ENCODE measurements around the gene SRCAP. TPM values are rescaled to one million over a fixed set of nuclear protein-coding genes. Genes with fewer than 3 reads are reported as not detected.

The SRCAP gene
- total RNA-seq, 6 experiments from 2014 or later, result 43.4 to 48.1 (median 45.9) TPM

DNA sequence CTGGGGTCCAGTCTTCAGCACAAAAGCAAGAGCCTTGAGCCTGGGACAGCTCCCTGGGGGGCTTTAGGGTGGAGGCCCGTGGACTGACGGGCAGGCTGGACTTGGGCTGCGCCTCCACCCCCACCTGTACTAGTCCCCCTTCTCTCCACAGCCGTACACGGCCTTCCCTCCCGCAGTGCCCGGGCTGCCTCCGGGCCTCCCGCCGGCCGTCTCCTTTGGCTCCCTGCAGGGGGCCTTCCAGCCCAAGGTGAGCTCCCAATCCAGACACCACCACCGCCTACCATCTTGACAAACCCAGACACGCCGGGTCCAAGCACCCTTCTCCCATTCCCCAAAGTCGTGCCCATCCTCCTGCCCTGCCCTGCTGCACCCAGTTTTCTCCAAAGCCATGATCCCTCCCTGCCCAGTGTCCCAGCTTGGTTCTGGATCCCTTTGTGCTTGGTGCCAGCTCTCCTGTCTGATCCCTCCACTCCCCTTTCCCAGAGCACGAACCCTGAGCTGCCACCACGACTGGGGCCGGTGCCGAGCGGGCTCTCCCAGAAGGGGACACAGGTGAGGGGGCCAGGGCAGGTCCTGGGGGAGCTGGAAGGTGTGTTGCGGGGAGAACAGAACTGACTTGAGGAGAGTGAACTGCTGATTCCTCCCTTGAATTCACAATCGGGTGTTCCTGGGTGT, 33.7 kb upstream of the SRCAP start:
- no peaks in the 10 kb centered on the region; the same call in 1 of the 2 replicates for H3K27me3 Mint-ChIP-seq (ENCODE audit: insufficient read depth)
- H3K27ac Mint-ChIP-seq, result no peak overlapping the region
- H3K36me3 Mint-ChIP-seq (ENCODE audit: low read depth), result peaks cover 41% of the 10 kb centered on the region

GRCh38 chr16:30665830-30666190, 33.2 kb upstream of the SRCAP start:
- Mint-ChIP-seq H3K27ac (no peak overlapping the region), H3K9me3 (no peaks in the 10 kb centered on the region), H3K4me1 (ENCODE audit: low read depth) (peaks cover 33% of the 10 kb centered on the region), H3K27me3 (ENCODE audit: insufficient read depth) (no peaks in the 10 kb centered on the region; the same call in 1 of the 2 replicates), H3K4me3 (no peak overlapping the region), H3K36me3 (ENCODE audit: low read depth) (peaks cover 38% of the 10 kb centered on the region)
- no peak for DNase-seq
- TF ChIP-seq, protein P1, sequence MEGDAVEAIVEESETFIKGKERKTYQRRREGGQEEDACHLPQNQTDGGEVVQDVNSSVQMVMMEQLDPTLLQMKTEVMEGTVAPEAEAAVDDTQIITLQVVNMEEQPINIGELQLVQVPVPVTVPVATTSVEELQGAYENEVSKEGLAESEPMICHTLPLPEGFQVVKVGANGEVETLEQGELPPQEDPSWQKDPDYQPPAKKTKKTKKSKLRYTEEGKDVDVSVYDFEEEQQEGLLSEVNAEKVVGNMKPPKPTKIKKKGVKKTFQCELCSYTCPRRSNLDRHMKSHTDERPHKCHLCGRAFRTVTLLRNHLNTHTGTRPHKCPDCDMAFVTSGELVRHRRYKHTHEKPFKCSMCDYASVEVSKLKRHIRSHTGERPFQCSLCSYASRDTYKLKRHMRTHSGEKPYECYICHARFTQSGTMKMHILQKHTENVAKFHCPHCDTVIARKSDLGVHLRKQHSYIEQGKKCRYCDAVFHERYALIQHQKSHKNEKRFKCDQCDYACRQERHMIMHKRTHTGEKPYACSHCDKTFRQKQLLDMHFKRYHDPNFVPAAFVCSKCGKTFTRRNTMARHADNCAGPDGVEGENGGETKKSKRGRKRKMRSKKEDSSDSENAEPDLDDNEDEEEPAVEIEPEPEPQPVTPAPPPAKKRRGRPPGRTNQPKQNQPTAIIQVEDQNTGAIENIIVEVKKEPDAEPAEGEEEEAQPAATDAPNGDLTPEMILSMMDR (IDR thresholded peaks at IDR 0.05), result no peak

More for the DNA sequence above, 33.7 kb upstream of the SRCAP start:
- no peak for DNase-seq
- Mint-ChIP-seq H3K4me3 (no peak overlapping the region), H3K4me1 (ENCODE audit: low read depth) (peaks cover 38% of the 10 kb centered on the region), H3K9me3 (no peaks in the 10 kb centered on the region)
- TF ChIP-seq, protein P1 (IDR thresholded peaks at IDR 0.05), result no peak

DNA sequence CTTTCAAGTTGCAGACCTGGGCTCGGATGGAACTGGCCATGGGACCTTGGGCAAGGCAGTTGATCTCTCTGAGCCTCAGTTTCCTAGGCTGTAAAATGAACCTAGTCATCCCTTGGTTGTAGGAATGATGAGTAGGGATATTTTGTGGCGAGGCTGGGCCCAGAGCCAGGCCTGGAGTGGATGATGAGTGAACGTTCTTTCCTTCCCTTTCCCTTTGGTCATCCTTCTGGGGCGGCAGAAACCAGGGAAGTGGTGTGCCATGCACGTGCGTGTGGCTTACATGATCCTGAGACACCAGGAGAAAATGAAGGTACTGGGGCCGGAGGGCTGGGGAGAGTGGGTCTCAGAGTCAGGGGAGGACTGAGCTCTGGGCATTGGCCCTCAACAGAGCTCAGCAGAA, 32.3 kb upstream of the SRCAP start:
- DNase-seq, result no peak
- no peaks in the 10 kb centered on the region; the same call in 1 of the 2 replicates for H3K27me3 Mint-ChIP-seq (ENCODE audit: insufficient read depth)
- peaks cover 32% of the 10 kb centered on the region for H3K36me3 Mint-ChIP-seq (ENCODE audit: low read depth)
- TF ChIP-seq, protein P1 (IDR thresholded peaks at IDR 0.05), result no peak
- no peaks in the 10 kb centered on the region for H3K9me3 Mint-ChIP-seq
- peaks cover 24% of the 10 kb centered on the region for H3K4me1 Mint-ChIP-seq (ENCODE audit: low read depth)
- peak overlapping the region; percentile 65; the same call in 1 of the 2 replicates for H3K27ac Mint-ChIP-seq
- H3K4me3 Mint-ChIP-seq, result no peak overlapping the region

- H3K27me3 Mint-ChIP-seq (ENCODE audit: insufficient read depth), result no peaks in the 10 kb centered on the region; the same call in 1 of the 2 replicates
- no peak for DNase-seq
- H3K4me3 Mint-ChIP-seq, result no peak overlapping the region
- H3K36me3 Mint-ChIP-seq (ENCODE audit: low read depth), result peaks cover 29% of the 10 kb centered on the region
- H3K9me3 Mint-ChIP-seq, result no peaks in the 10 kb centered on the region
- TF ChIP-seq, protein P1 (IDR thresholded peaks at IDR 0.05), result no peak
- peaks cover 18% of the 10 kb centered on the region for H3K4me1 Mint-ChIP-seq (ENCODE audit: low read depth)
- H3K27ac Mint-ChIP-seq, result peak overlapping the region; percentile 0; the same call in 1 of the 2 replicates
Observed at GRCh38 chr16:30667361-30667905, 31.5 kb upstream of the SRCAP start.

GRCh38 chr16:30668393-30668792, 30.6 kb upstream of the SRCAP start:
- H3K9me3 Mint-ChIP-seq, result no peaks in the 10 kb centered on the region
- peaks cover 24% of the 10 kb centered on the region for H3K36me3 Mint-ChIP-seq (ENCODE audit: low read depth)
- H3K4me3 Mint-ChIP-seq, result no peak overlapping the region
- H3K27me3 Mint-ChIP-seq (ENCODE audit: insufficient read depth), result no peaks in the 10 kb centered on the region; the same call in 1 of the 2 replicates
- DNase-seq, result no peak
- no peak overlapping the region for H3K27ac Mint-ChIP-seq
- TF ChIP-seq, protein P1 (IDR thresholded peaks at IDR 0.05), result no peak
- H3K4me1 Mint-ChIP-seq (ENCODE audit: low read depth), result peaks cover 12% of the 10 kb centered on the region
